Measurements from ENCODE around the gene USP46.

Gene USP46

GRCh38 chr4:52659001-52659721 is at the start of gene USP46:
Gene USP46 (minus strand): TSS chr4:52659301. CDS start chr4:52659150, 151 bp downstream.
- DNase-seq (ENCODE audit: low read depth): peak; percentile 72

GRCh38 chr4:52704661-52705060 is 45.6 kb upstream of the USP46 start:
- no peak for DNase-seq (ENCODE audit: low read depth)

GRCh38 chr4:52704133-52704532 is 45.0 kb upstream of the USP46 start:
- no peak for DNase-seq (ENCODE audit: low read depth)

GRCh38 chr4:52701207-52701606 is 42.1 kb upstream of the USP46 start:
- DNase-seq (ENCODE audit: low read depth): no peak

GRCh38 chr4:52694936-52695335 is 35.8 kb upstream of the USP46 start:
- no peak for DNase-seq (ENCODE audit: low read depth)

- DNase-seq (ENCODE audit: low read depth): no peak
Observed at GRCh38 chr4:52693492-52693891, 34.4 kb upstream of the USP46 start.

GRCh38 chr4:52689096-52689495 is 30.0 kb upstream of the USP46 start:
- DNase-seq (ENCODE audit: low read depth): no peak

GRCh38 chr4:52687696-52688095 is 28.6 kb upstream of the USP46 start:
- no peak for DNase-seq (ENCODE audit: low read depth)

GRCh38 chr4:52685316-52685715 is 26.2 kb upstream of the USP46 start:
- no peak for DNase-seq (ENCODE audit: low read depth)

- no peak for DNase-seq (ENCODE audit: low read depth)
Observed at GRCh38 chr4:52684896-52685295, 25.8 kb upstream of the USP46 start.

GRCh38 chr4:52680381-52680780 is 21.3 kb upstream of the USP46 start:
- DNase-seq (ENCODE audit: low read depth): no peak

GRCh38 chr4:52676536-52676935 is 17.4 kb upstream of the USP46 start:
- DNase-seq (ENCODE audit: low read depth): no peak

GRCh38 chr4:52675111-52675510 is 16.0 kb upstream of the USP46 start:
- DNase-seq (ENCODE audit: low read depth): no peak

- no peak for DNase-seq (ENCODE audit: low read depth)
Observed at GRCh38 chr4:52670739-52671138, 11.6 kb upstream of the USP46 start.

- DNase-seq (ENCODE audit: low read depth): no peak
Observed at GRCh38 chr4:52670121-52670520, 11.0 kb upstream of the USP46 start.

GRCh38 chr4:52665592-52665991 is 6.5 kb upstream of the USP46 start:
- DNase-seq (ENCODE audit: low read depth): peak; percentile 20

- no peak for DNase-seq (ENCODE audit: low read depth)
Observed at GRCh38 chr4:52664479-52664878, 5.4 kb upstream of the USP46 start.

GRCh38 chr4:52661966-52662690 is 3.0 kb upstream of the USP46 start:
- no peak for DNase-seq (ENCODE audit: low read depth)

GRCh38 chr4:52660643-52661042 is 1.5 kb upstream of the USP46 start:
- DNase-seq (ENCODE audit: low read depth): peak; percentile 8

GRCh38 chr4:52659722-52660261 is 691 bp upstream of the USP46 start:
- DNase-seq (ENCODE audit: low read depth): peak; percentile 36

- DNase-seq (ENCODE audit: low read depth): no peak
Observed at GRCh38 chr4:52658641-52659000, 480 bp downstream of the USP46 start.

GRCh38 chr4:52657618-52658501 is 1.2 kb downstream of the USP46 start:
- DNase-seq (ENCODE audit: low read depth): peak; percentile 75

- no peak for DNase-seq (ENCODE audit: low read depth)
Observed at GRCh38 chr4:52657292-52657617, 1.8 kb downstream of the USP46 start.
